Measurements from ENCODE around the gene PRDM11.

Gene PRDM11

DNA sequence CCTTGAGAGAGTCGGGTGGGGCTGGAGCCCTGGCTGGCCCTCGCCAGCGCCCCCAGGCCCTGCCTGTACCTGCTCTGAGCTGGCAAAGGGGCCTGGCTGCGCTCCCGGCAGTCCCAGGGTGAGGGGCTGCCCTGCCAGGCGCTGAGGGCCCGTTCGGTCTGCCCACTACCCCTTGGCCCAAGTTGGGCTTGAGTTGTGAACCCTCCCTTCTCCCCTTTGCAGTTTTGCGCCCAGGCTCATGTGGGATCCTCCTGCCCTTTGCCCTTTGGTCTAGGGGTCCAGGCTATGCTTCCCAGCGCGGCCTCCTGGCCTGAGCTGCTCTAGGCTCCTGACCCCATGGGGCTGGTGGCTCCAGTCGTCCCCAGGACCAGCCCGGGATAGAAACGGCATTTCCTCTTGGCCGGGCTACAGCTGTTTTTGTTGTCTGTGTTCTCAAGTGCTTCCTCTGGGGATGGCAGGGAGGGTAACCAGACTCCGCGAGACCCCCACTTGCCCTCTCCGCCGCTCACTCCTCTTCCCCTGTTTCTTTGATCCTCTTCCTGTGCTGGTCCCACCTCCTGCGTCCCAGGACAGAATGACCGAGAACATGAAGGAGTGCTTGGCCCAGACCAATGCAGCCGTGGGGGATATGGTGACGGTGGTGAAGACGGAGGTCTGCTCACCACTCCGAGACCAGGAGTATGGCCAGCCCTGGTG lies 34.9 kb downstream of the PRDM11 start:
- H3K4me3 ChIP-seq (ENCODE audit: low read depth, low read length): no peak overlapping the region
- H2AFZ ChIP-seq: peak overlapping the region; percentile 76
- TF ChIP-seq, protein P1, sequence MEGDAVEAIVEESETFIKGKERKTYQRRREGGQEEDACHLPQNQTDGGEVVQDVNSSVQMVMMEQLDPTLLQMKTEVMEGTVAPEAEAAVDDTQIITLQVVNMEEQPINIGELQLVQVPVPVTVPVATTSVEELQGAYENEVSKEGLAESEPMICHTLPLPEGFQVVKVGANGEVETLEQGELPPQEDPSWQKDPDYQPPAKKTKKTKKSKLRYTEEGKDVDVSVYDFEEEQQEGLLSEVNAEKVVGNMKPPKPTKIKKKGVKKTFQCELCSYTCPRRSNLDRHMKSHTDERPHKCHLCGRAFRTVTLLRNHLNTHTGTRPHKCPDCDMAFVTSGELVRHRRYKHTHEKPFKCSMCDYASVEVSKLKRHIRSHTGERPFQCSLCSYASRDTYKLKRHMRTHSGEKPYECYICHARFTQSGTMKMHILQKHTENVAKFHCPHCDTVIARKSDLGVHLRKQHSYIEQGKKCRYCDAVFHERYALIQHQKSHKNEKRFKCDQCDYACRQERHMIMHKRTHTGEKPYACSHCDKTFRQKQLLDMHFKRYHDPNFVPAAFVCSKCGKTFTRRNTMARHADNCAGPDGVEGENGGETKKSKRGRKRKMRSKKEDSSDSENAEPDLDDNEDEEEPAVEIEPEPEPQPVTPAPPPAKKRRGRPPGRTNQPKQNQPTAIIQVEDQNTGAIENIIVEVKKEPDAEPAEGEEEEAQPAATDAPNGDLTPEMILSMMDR (IDR thresholded peaks at IDR 0.05): no peak
- no peaks in the 10 kb centered on the region for H3K4me1 ChIP-seq
- peak overlapping the region; percentile 55 for H3K4me2 ChIP-seq (ENCODE audit: low read length)
- H3K9me3 ChIP-seq (ENCODE audit: control insufficient read depth, low read length): no peaks in the 10 kb centered on the region
- no peak overlapping the region for H3K27ac ChIP-seq
- H3K27me3 ChIP-seq (ENCODE audit: control insufficient read depth, insufficient read depth, low read length): no peaks in the 10 kb centered on the region
- H3K9ac ChIP-seq: no peak overlapping the region
- no peaks in the 10 kb centered on the region for H3K36me3 ChIP-seq (ENCODE audit: control insufficient read depth, insufficient read depth, low read length)
- H3K79me2 ChIP-seq: no peaks in the 10 kb centered on the region

DNA sequence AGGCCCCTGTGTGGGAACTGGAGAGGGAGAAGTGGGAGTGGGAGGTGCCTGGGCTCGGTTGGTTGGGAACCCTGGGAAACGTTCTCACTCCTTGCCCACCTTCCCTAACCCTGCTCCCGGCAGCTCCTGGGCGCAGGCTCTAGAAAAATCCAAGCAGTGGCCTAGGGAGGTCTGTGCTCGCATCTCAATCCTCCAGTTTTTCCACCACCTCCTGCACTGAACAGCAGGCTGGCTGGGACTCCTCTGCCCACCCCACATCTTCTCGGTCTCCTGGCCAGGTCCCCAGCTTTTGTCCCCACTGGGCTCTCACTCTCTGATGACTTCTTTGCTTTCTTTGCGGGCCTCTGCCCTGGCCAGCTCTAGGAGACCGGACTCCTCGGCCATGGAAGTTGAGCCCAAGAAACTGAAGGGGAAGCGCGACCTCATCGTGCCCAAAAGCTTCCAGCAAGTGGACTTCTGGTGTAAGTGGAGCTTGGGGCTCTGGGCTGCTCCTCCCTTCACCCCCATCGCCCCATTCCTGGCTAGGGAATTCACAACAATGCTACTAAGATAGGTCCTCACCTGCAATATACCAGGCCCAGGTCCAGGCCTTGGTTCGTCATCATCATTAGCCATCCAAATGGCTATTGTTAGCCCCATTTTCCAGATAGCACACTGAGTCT lies 35.6 kb downstream of the PRDM11 start:
- Histone ChIP-seq H3K36me3 (ENCODE audit: control insufficient read depth, insufficient read depth, low read length) (no peaks in the 10 kb centered on the region), H3K27ac (no peak overlapping the region), H3K9me3 (ENCODE audit: control insufficient read depth, low read length) (no peaks in the 10 kb centered on the region), H3K9ac (no peak overlapping the region), H3K4me1 (no peaks in the 10 kb centered on the region), H3K4me2 (ENCODE audit: low read length) (no peak overlapping the region), H3K4me3 (ENCODE audit: low read depth, low read length) (no peak overlapping the region), H2AFZ (no peak overlapping the region), H3K79me2 (no peaks in the 10 kb centered on the region), H3K27me3 (ENCODE audit: control insufficient read depth, insufficient read depth, low read length) (no peaks in the 10 kb centered on the region)
- TF ChIP-seq, protein P1 (IDR thresholded peaks at IDR 0.05): no peak

DNA sequence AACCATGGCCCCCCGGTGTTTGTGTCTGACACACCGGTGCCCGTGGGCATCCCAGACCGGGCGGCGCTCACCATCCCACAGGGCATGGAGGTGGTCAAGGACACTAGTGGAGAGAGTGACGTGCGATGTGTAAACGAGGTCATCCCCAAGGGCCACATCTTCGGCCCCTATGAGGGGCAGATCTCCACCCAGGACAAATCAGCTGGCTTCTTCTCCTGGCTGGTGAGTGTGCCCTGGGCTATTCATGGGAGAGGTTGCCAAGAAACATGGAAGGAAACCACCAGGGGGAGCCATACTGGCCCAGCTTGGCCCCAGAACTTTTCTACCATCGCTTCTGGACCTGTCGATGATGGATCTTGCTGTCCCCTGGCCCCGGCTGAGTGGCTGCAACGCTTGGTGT lies 36.5 kb downstream of the PRDM11 start:
- Histone ChIP-seq H3K27ac (no peak overlapping the region), H3K36me3 (ENCODE audit: control insufficient read depth, insufficient read depth, low read length) (no peaks in the 10 kb centered on the region), H3K4me1 (no peaks in the 10 kb centered on the region), H3K4me3 (ENCODE audit: low read depth, low read length) (no peak overlapping the region), H3K4me2 (ENCODE audit: low read length) (no peak overlapping the region), H2AFZ (no peak overlapping the region), H3K27me3 (ENCODE audit: control insufficient read depth, insufficient read depth, low read length) (no peaks in the 10 kb centered on the region), H3K79me2 (no peaks in the 10 kb centered on the region), H3K9me3 (ENCODE audit: control insufficient read depth, low read length) (no peaks in the 10 kb centered on the region), H3K9ac (no peak overlapping the region)
- TF ChIP-seq, protein P1 (IDR thresholded peaks at IDR 0.05): peak; percentile 41

DNA sequence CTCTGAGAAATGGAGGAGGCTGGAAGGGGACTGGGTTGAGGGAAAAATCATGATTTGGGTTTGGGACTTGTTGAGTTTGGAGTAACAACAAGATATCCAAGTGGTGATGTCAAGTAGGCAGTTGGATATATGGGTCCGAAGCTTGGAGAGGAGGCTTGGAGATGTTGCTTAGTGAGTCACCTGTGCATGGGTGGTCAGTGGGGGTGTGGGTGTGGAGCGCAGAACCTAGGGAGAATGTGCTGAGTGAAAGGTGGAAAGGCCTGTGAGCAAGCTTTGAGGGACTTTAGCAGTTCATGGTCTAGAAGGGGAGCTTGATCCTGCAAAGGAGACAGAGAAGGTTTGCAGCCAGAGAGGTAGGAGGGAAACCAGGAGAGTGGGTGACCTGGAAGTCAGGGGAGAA lies 38.2 kb downstream of the PRDM11 start:
- Histone ChIP-seq H3K9ac (no peak overlapping the region), H3K79me2 (no peaks in the 10 kb centered on the region), H3K27me3 (ENCODE audit: control insufficient read depth, insufficient read depth, low read length) (no peaks in the 10 kb centered on the region), H3K4me1 (no peaks in the 10 kb centered on the region), H3K36me3 (ENCODE audit: control insufficient read depth, insufficient read depth, low read length) (no peaks in the 10 kb centered on the region), H3K9me3 (ENCODE audit: control insufficient read depth, low read length) (no peaks in the 10 kb centered on the region), H3K4me2 (ENCODE audit: low read length) (no peak overlapping the region), H3K27ac (no peak overlapping the region), H2AFZ (no peak overlapping the region), H3K4me3 (ENCODE audit: low read depth, low read length) (no peak overlapping the region)
- TF ChIP-seq, protein P1 (IDR thresholded peaks at IDR 0.05): no peak

Measured in parathyroid adenoma (tissue), 2 donors.